ENCODE results near the gene CDH4.

- no peak for TF ChIP-seq CTCF (IDR thresholded peaks at IDR 0.05; ENCODE audit: extremely low read depth in 1 of 2, insufficient read depth in 1 of 2, low read depth in 1 of 2, low read length in 2 of 2)
- TF ChIP-seq JUN (IDR thresholded peaks at IDR 0.05; ENCODE audit: borderline replicate concordance, insufficient read depth, insufficient read length, low read depth) = no peak
- TF ChIP-seq GATA2 (IDR thresholded peaks at IDR 0.05; ENCODE audit: insufficient read depth, insufficient read length, low read depth, low read length) = no peak
- no peak for TF ChIP-seq EZH2 (IDR thresholded peaks at IDR 0.05; ENCODE audit: borderline replicate concordance, low read depth, low read length, severe bottlenecking)
- TF ChIP-seq POLR2A (IDR thresholded peaks at IDR 0.05; ENCODE audit: low read depth, low read length) = no peak
These were observed 538.2 kb downstream of the CDH4 start for GRCh38 chr20:61790116-61790827.

Data from endothelial cell of umbilical vein (primary cell).